NCI-H2196 (cell line): ENCODE measurements around the gene KCNK18.
"Not testable (repeated sequence)": the region's sequence is repeated elsewhere in the genome, so short reads cannot be mapped to it uniquely, and the experiment has no call there.

ENCODE experiments used
- DNase-seq: peaks from one replicate; lab custom pipeline; 2025; ENCODE audit not compliant: unreplicated experiment; lab: John Stamatoyannopoulos, UW

The KCNK18 gene

DNA sequence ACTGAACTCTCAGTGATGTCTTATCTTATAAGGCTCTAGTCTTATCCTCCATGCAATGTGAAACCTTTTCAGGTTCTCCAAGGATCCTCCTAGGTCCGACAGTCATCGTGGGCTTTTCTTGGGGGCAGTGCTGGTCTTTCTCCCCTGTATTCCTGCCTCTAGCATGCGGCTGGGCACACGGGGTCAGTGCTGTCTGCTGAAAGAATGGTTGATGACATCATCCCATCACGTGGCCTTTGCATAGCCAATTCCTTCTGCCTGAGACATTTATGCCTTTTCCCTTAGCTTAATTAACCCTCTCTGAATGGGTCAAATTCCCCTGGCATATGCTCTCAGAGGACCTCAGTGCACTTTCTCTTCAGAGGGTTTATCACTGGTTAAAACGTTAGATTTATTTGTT is 27.0 kb upstream of the KCNK18 start:
- DNase-seq: no peak

DNA sequence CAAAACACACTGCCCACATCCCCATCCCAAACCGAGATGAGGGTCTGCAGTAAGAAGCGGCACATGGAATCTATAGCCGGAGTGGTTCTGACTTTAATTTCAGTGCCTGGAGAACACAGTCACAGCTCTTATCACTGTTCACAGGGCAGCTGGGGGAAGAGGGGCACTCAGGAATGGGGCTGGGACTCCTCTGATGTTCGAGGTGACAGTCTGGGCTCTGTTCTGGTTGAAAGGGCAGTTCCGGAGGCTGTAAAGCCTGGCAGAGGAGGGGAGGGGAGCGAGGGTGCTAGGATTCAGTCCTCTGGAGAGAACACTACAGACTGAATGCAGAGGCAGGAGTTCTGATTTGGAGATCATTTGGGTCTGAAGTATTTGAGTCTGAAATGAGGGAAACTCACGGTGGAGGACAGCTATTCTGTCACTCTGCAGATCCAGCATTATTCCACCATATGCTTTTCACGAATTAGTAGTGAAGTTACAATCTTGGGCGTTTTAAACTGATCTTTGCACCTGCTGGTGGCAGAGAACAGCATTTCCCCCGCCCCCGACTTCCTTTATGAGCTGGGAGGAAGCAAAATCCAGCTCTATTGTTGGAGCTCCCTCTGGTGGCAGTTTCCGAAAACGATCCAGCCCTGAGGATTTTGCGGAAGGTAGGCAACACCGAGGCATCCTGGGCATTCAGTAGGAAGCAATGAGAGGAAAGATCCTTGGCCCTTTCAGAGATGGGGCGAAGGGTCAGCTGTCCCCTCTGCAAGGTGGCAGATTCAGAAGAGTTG is 22.7 kb upstream of the KCNK18 start:
- peak; percentile 70 for DNase-seq

DNA sequence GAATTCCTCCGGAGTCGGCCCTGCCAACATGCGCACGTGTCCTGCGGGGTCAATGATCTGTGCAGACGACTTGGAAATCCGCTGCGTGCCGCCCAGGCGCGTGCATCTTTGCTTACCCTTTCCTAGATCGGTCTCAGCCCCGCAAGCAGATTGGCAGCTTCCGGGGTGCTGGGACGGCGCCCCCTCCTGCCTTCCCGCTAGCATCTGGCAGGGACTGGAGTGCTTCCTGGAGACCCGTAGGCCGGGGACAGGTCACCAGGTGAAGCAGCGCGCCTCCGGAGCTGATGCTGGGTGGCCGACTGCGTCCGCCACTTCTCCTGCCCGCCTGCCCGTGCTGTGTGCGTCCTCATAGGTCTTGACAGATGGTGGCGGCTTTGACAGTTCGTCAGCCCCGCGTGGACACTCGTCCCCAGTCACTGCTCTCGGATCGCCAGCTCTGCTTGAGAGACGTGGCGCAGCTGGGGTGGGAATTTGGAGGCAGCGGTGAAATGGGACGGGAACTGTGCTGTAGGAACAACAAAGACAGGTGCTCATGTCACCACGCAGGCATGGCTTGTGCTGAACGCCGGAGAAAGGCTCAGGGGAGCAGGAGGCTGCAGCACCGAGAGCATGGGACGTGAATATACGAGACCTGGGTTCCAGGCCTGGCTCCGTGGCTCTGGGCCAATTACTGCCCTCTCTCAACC is 21.9 kb upstream of the KCNK18 start:
- DNase-seq: no peak

DNA sequence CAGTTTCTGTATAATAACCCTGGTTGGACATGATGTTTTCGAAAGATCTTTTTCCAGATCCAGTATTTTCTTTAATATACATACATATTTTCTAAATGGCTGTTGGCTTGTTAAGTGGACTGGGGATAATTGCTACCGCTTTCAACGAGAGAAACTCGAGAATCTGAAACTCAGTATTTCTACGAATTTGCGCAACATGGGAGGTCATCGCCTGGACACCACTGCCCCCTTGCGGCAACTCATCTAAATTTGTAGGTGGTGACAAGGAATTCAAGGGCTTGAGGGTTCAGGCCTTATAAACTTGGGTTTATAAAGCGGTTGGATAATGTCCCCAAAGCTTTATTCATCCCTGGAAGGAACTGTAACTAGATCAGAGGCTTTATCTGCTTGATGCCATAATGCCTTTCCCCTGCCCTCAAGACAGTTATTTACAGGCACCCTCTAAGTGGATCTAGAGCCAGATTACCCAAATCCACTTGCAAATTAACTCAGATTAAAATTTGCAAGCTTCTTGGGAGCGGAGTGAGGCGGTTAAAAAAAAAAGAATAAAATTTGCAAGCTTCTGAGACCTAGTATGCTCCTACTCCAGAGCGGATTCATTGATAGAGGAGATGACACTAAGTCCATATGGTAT is 21.3 kb upstream of the KCNK18 start:
- DNase-seq: peak; percentile 59

DNA sequence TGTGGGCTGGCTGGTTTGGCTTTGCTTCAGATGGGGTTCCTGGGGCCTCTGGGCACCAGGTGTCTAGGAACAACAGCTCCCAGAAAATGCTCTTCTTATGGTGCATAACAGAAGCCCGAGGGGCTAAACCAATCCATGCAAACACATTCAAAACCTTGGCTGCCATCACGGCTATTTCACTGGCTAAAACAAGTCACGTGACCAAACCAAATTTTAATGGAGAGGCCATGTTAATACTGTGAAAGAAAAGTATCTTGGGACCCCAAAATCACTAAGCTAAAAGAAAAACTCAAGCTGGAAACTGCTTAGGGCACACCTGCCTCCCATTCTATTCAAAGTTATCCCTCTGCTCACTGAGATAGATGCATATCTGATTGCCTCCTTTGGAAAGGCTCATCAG is 19.1 kb upstream of the KCNK18 start:
- no peak for DNase-seq

DNA sequence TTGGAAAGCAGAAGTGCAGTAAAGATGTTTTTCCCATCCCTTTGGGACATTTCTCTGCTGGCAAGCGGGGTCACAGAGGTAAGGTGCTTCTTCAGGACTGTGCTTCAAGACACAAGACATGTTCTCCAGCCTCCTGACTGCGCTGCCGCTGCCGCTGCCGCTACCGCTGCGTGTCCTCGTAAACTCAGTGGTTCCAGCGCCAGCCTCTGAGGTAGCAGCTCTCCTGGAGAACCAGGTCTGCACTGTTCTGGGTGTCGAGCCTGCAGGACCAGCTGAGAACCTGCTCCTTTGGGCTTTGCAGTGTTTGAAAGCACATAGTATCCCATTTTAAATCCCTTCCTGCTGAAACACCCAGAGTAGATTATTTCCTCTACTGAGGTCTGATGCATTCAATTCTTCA is 13.0 kb upstream of the KCNK18 start:
- DNase-seq: no peak

DNA sequence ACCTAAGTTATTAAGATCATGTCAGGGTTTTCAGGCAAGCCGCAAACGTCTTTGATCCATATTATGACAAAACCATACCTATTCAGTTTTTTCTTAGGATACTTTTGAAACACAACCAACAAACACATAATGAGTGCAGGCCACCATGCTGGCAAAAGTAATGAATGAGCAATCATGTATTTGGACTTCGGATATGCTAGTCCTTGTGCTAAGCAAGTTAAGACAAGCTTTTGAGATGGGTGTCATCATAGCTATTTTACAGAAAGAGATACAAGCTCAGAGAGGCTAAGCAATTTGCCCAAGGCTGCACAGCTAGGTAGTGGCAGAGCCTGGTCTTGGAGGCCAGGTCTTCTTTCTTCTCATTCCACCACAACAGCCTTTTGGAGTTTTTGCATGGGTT is 12.5 kb upstream of the KCNK18 start:
- DNase-seq: no peak

DNA sequence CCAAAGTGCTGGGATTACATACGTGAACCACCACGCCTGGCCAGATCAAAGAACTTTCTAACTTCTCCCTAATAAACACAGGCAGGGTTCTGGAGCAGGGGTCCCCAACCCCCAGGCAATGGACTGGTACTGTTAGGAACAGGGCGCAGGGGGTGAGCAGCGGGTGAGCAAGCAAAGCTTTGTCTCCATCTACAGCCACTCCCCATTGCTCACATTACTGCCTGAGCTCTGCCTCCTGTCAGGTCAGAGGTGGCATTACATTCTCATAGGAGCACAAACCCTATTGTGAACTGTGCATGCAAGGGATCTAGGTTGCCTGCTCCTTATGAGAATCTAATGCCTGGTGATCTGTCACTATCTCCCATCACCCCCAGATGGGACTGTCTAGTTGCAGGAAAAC is 11.5 kb upstream of the KCNK18 start:
- not testable (repeated sequence) for DNase-seq

DNA sequence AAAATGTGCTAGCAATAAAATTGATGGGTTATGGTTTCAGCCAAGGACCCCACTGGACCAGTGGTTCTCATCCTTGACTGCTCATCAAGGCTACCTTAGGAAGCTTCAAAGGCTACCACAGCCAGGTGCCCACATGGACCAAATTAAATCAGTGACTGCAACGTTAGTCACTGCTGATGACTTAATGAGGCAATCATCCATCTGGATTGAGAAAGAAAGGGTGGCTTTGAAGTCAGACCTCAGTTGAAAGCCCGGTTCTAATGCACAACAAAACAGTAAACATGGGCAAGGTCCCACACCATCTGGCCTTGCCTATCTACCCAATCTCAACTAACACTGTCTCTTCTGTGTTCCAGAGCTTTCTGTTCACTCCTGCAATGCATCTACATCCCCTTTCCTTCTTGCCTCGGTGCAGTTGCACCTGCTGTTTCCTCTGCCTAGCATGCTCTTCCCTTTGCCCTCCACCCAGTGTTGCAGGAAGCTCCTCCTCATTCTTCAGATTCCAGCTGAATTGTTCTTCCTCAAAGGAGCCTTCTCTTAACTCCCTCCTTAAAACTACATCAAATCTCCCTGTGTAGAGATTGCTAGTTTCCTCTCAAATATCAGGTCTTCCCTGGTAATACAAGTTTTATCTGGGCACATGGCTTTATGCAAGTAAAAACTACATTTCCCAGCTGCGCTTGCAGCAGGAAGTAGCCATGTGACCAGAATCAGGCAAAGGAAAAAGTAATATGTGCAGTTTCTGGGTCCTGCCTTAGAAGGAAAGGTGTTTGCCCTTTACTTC is 10.3 kb upstream of the KCNK18 start:
- no peak for DNase-seq

DNA sequence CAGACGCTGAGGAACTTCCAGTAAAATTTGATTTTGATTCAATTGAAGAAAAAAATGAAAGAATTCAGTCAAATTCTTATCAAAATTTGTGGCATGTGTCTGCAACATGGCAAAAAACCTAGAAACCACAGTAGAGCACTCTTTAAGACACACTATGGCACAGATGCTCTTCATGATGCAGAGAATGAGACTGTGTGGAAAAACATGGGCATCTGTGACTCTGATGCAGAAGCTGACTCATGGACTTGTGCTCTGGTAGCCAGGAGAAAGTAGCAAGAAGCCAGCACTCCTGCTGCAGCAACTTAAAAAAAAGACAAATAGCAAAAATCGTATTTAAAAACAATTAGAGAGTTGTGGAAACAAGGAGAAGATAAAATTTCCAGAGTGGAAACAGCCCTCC is 8.9 kb upstream of the KCNK18 start:
- DNase-seq: no peak

DNA sequence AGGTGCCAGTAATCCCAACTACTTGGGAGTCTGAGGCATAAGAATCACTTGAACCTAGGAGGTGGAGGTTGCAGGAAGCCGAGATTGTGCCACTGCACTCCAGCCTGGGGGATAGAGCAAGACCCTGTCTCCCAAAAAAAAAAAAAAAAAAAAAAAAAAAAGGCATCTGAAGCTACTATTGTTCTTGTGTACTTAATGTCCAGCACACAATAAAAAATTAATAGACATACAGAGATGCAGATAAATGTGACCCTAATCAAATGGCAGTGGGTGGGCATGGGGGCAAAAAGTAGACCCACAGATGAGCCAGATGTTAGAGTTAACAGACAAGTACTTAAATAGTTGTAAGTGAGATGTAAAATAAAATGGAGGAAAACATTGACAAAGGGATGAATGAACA is 7.7 kb upstream of the KCNK18 start:
- no peak for DNase-seq

DNA sequence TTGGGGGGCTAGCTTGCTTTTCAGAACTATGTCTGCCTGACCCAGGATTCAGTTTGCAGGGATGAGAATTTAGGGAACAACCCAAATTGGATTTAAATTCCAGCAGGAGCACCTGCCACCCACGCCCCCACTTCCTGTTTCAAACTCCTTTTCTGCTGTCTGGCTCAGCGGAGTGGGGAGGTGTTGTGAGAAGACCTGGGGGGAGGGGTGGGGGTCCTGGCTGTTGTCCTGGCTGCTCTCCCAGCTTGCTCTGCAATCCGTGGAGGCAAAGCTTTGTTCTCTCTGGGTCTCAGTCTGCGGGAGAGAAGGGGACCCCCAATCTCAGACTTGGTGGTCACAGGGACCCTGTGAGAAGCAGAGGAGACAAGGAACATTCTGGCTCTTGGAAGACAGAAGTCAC is 799 bp downstream of the KCNK18 start:
- no peak for DNase-seq

DNA sequence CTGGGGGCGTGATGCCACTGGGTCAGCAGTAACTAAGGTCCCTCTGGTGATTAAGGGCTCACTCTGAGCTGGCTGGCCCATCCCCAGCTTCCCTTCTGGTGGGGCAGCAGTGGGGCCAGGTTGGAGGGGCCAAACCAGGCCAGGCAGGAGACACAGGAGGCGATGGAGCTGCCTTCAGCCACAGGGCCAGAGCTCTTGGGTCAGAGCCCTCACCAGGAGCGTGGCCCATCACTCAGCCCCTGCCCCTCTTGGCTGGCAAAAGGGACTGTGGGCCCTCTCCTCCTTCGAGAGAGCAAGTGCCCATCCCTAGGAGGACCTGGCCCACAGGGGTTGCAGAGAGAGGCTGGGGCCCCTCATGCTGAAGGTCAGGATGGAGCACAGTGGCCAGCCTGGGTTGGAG is 4.5 kb downstream of the KCNK18 start:
- DNase-seq: no peak

DNA sequence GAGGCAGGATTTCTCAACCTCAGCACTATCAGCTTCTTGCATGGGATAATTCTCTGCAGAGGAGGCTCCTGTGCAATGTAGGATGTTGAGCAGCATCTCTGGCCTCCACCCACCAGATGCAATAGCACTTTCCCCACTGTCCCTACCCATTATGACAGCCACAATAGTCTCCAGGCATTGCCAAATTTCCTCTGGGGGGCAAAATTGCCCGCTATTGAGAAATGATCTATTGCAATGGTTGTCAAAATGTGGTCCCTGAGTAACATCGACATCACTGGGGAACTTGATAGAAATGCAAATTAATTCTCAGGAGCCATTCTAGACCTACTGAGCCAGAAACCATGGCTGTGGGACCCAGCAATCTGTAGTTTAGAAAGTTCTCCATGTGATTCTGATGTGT is 7.0 kb downstream of the KCNK18 start:
- no peak for DNase-seq

DNA sequence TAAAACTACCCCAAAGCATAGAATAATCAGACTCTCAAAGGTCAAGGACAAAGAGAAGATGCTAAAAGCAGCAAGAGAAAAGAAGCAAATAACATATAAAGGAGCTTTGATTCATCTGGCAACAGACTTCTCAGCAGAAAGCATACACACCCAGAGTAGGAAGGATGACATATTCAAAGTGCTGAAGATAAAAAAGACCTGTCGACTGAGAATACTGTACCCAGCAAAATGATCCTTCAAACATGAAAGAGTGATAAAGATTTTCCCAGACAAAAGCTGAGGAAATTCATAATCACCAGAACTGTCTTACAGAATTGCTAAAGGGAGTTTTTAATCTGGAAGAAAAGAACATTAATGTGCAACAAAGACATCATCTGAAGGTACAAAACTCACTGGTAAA is 14.9 kb downstream of the KCNK18 start:
- no peak for DNase-seq

DNA sequence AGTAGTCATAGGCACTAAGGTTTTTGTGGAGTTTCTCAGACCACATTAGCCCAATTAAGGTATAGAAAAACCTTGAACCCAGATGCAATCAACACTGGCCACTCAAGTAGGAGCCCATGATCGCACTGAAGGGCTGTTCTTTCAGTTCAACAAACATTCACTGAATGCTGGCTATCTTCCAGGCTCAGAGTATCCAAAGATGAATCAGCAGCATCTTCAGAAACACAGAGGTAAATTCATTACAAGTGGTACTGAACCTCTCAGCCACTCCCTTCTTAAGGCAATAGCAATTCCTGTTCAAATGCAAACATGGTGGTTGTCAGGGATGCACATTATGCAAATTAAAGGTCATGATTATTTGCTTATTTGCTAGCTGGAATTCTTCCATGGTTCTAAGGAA is 17.1 kb downstream of the KCNK18 start:
- DNase-seq: no peak

DNA sequence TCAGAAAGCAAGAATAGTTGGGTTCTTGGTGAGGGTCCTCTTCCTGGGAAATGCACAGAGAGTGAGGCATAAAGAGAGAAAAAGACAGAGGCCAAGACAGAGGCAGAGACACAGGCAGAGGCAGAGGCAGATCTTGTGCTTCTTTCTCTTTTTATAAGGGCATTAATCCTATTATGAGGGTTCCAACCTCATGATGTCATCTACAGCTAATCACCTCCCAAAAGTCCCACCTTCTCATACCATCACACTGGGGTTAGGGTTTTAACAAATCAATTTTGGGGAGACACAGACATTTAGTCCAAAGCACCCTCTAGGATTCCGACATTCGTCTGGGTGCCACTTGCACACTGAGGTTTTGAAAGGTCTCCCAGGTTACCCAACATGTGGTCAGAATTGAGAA is 17.8 kb downstream of the KCNK18 start:
- no peak for DNase-seq

DNA sequence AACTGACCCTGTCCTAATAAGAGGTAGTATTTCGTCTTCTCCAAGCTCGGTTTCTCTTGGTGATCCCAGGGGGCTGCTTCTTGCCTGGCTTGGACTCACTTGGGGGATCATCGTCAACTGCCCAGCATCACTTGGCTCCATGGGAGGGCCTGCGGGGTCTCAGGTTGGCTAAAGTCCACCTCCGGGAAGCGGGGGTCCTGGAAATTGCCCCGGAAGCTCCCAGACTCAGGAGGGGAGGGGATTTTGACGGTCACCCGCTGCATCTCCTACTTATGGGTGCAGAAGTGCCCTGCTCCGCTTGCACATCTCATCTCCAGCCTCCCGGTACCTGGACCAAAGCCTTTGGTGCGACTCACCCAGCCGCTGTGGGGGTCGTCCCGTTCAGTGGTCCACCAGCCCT is 18.7 kb downstream of the KCNK18 start:
- DNase-seq: no peak

DNA sequence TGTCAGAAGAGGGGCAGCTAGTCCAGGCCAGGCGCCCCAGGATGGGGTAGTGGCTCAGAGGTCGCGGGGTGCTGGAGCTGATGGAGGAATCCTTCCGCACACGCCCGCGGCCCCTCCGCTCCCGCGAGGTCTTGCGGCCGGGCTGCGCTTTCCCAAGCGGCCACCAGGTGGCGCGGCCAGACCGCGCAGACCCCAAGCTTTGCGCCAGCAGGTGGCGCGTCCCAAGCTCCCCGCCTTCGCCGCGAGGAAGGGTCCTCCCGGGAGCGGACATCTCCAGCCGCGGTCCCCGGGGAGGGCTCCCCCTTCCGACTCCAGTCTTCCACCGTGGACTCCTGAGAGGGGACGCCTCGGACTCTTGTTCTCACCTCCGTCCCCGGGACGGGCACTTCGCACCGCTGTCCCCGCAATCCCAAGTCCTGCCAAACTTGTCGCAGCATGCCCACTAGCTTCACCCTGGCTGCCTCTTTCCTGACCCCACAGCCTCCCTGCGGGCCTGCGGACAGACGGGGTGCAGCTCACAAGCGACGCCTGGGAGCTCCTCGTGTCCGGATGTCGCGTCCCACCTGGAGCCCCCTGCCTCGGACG is 19.4 kb downstream of the KCNK18 start:
- DNase-seq: peak; percentile 52

DNA sequence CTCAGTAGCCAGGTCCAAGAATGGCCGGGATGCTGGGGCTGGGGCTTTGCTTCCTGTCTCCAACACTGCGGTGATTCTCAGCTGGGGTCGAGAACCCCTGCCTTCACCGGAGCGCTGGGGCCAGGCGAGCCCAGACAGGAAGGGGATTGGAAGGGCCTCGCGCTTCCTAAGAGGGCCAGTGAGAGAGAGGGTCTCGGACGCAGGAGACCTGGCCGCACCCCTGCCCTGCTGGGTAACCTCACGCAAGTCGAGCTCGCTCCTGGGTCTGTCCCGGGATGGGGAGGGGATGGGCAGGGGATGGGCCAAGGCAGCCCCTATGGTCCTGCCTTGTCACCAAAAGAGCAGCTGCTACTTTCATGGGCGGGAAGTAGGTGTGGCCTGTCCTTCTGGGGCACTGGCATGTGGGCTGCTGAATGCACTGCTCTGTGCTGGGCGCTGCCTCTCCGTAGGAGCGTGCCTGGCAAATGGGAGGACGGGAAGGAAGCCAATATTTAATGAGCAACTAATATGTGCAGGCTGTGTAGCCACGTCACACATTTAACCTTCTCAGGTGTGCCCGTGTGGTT is 20.0 kb downstream of the KCNK18 start:
- DNase-seq: no peak

DNA sequence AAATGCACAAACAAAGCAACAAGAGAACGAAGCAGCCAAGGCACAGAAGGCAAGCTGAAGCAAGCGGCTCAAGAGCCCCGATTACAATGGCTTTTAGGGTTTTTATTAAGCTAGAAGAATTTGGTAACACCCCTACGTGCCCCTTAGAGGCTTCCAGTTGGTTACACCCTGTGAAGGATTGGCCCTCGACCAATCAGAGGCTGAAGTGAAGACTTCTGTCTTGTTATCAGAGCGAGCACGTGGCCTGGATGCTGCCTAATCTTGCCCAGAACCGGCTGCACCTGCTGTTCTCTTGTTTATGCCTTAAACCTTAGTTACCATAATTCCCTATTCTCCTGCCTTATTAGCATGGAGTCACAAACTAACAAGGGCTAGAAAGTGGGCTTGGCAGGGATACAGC is 21.4 kb downstream of the KCNK18 start:
- no peak for DNase-seq
